Measurements from ENCODE around the gene STK17A. TPM values are rescaled to one million over a fixed set of nuclear protein-coding genes. Genes with fewer than 3 reads are reported as not detected.

STK17A gene
- total RNA-seq, 4 donors from 2014 or later: 6.5 to 17.1 (median 13.3) TPM

- WGBS, 2 donors: 89 to 93% methylated on average over 2 of the region's 2 CpGs
These were observed 23.0 kb upstream of the STK17A start for GRCh38 chr7:43559946-43560335.

DNA sequence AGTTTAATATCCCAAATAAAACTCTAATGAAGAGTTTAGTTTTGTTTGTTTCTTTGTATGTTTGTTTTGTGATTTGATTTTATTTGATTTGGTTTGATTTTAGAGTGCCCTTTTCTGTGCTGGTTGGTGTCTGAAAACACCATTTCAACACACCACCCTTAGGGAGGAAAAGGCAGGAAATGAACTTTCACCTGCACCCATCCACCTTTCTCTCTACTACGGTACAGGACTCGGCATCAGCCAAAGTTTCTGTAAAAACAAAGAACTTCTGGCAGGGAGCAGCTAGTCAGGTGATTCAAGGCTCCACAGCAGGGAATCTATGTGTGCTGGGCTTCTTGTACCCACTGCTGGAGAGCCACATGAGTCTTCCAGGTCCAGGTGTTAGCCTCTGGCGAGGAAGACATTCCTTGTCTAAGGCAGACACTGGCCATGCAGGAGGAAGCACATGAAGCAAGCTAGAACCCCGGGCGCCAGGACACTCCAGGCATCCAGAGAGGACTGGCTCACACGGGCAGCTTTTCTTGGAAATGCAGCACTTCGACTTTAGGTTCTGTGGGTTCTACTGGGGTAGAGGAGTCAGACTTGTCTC is 22.1 kb upstream of the STK17A start:
- WGBS, 2 donors: 84 to 87% methylated on average over 7 of the region's 7 CpGs
- no peak for TF ChIP-seq POLR2A (IDR thresholded peaks at IDR 0.05)
- TF ChIP-seq, protein P1, sequence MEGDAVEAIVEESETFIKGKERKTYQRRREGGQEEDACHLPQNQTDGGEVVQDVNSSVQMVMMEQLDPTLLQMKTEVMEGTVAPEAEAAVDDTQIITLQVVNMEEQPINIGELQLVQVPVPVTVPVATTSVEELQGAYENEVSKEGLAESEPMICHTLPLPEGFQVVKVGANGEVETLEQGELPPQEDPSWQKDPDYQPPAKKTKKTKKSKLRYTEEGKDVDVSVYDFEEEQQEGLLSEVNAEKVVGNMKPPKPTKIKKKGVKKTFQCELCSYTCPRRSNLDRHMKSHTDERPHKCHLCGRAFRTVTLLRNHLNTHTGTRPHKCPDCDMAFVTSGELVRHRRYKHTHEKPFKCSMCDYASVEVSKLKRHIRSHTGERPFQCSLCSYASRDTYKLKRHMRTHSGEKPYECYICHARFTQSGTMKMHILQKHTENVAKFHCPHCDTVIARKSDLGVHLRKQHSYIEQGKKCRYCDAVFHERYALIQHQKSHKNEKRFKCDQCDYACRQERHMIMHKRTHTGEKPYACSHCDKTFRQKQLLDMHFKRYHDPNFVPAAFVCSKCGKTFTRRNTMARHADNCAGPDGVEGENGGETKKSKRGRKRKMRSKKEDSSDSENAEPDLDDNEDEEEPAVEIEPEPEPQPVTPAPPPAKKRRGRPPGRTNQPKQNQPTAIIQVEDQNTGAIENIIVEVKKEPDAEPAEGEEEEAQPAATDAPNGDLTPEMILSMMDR (IDR thresholded peaks at IDR 0.05): no peak
- DNase-seq (ENCODE audit: low spot score in 2 of 2): no peak
- intact Hi-C loops (cut with DNase I; ENCODE audit: low total_unique reads): no loop called here
- no peak overlapping the region for H3K4me3 ChIP-seq (ENCODE audit: low read depth, poor library complexity, severe bottlenecking)

More at GRCh38 chr7:43559946-43560335, 23.0 kb upstream of the STK17A start:
- intact Hi-C loops (cut with DNase I; ENCODE audit: low total_unique reads): no loop called here
- H3K4me3 ChIP-seq (ENCODE audit: low read depth, poor library complexity, severe bottlenecking): no peak overlapping the region
- TF ChIP-seq, protein P1 (IDR thresholded peaks at IDR 0.05): no peak
- TF ChIP-seq POLR2A (IDR thresholded peaks at IDR 0.05): no peak
- no peak for DNase-seq (ENCODE audit: low spot score in 2 of 2)

DNA sequence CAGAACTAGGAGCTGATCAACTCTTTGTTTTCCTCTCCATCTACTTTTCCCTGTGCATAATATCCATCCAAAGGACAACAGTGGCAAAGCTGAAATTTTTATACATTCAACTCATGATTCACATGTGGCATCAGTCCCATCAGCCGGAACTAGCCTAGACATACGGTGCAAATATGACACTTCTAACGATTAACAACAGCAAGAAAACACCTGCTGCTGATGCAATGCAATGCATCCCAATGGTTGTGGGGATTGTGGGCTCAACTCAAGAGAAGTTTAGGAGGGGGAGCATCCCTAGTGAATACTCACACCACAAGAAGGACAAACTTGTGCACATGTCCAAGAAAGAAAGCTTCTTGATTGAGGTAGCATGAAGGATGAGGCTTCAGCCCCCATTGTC is 20.5 kb upstream of the STK17A start:
- no peak overlapping the region for H3K4me3 ChIP-seq (ENCODE audit: low read depth, poor library complexity, severe bottlenecking)
- no peak for TF ChIP-seq POLR2A (IDR thresholded peaks at IDR 0.05)
- TF ChIP-seq, protein P1 (IDR thresholded peaks at IDR 0.05): no peak
- no peak for DNase-seq (ENCODE audit: low spot score in 2 of 2)
- WGBS, 2 donors: 76 to 86% methylated on average over 3 of the region's 3 CpGs
- intact Hi-C loops (cut with DNase I; ENCODE audit: low total_unique reads): no loop called here

- no peak overlapping the region for H3K4me3 ChIP-seq (ENCODE audit: low read depth, poor library complexity, severe bottlenecking)
- intact Hi-C loops (cut with DNase I; ENCODE audit: low total_unique reads): no loop called here
- TF ChIP-seq, protein P1 (IDR thresholded peaks at IDR 0.05): no peak
- no peak for TF ChIP-seq POLR2A (IDR thresholded peaks at IDR 0.05)
- WGBS, 2 donors: 40 to 60% methylated on average over 6 of the region's 6 CpGs
- DNase-seq (ENCODE audit: low spot score in 2 of 2): no peak
These were observed 17.1 kb upstream of the STK17A start for GRCh38 chr7:43565786-43566185.

- no peak for DNase-seq (ENCODE audit: low spot score in 2 of 2)
- 39 to 56% methylated on average over 6 of the region's 6 CpGs for WGBS, 2 donors
- H3K4me3 ChIP-seq (ENCODE audit: low read depth, poor library complexity, severe bottlenecking): no peak overlapping the region
- intact Hi-C loops (cut with DNase I; ENCODE audit: low total_unique reads): no loop called here
- no peak for TF ChIP-seq POLR2A (IDR thresholded peaks at IDR 0.05)
- TF ChIP-seq, protein P1 (IDR thresholded peaks at IDR 0.05): no peak
These were observed 14.4 kb upstream of the STK17A start for GRCh38 chr7:43568529-43568928.

DNA sequence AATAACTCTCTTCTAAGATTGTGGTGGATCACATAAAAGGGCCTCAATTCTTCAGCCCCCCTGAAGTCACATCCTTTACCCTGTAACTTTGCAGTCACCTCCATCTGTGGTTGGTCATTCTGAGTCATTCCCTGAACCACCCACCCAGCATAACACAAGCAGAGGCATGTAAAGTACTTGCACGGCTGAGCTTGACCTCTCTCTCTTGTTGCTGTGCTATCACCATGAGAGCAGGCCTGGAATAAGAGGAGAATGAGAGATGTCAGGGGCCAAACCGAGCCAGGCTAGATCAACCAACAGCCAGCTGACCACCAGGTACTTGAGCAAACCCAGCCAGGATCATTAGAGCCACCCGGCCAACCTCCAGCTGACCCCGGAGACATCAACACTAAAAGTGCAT is 13.5 kb upstream of the STK17A start:
- WGBS, 2 donors: 81 to 83% methylated on average over 4 of the region's 4 CpGs
- intact Hi-C loops (cut with DNase I; ENCODE audit: low total_unique reads): no loop called here
- H3K4me3 ChIP-seq (ENCODE audit: low read depth, poor library complexity, severe bottlenecking): no peak overlapping the region
- DNase-seq (ENCODE audit: low spot score in 2 of 2): no peak
- TF ChIP-seq, protein P1 (IDR thresholded peaks at IDR 0.05): no peak
- TF ChIP-seq POLR2A (IDR thresholded peaks at IDR 0.05): no peak
